Cardiac fibroblast (primary cell): ENCODE results near the gene ARHGEF26.
A peak's percentile ranks its signal among the peaks of the same experiment; 100 is the strongest.

ENCODE experiments used
- DNase-seq, 2 donors: peaks; one replicate each; pipeline versions ENCODE4 v3.0.0 to v3.0.0-alpha.2; 2010; ENCODE audit warnings: low read depth in 2 of 2
- H3K4me3 ChIP-seq, 2 donors: replicated peaks in 1 of 2; 1 replicate in 1 of 2; 2 replicates in 1 of 2; pipeline ENCODE4 v1.5.1; 2011; ENCODE audit warnings: low read depth in 2 of 2, low read length in 2 of 2, mild to moderate bottlenecking in 2 of 2, moderate library complexity in 1 of 2
- CTCF ChIP-seq: IDR thresholded peaks from one replicate; pipeline ENCODE4 v1.5.1; 2011; ENCODE audit warnings: low read depth, mild to moderate bottlenecking, low read length, inconsistent platforms

ARHGEF26 gene

GRCh38 chr3:154148541-154148940 is 27.4 kb downstream of the ARHGEF26 start:
- no peak for TF ChIP-seq CTCF
- H3K4me3 ChIP-seq: no peak overlapping the region
- DNase-seq: peak in 1 of 2 donors; percentile 13

GRCh38 chr3:154149286-154149685 is 28.1 kb downstream of the ARHGEF26 start:
- no peak overlapping the region for H3K4me3 ChIP-seq
- DNase-seq: no peak
- TF ChIP-seq CTCF: no peak

- no peak for TF ChIP-seq CTCF
- DNase-seq: peak; percentile 63 to 72
Measured at GRCh38 chr3:154151969-154152368, 30.8 kb downstream of the ARHGEF26 start.

GRCh38 chr3:154152741-154153140 is 31.6 kb downstream of the ARHGEF26 start:
- peak in 1 of 2 donors; percentile 31 for DNase-seq
- TF ChIP-seq CTCF: no peak

More at GRCh38 chr3:154151969-154152368, 30.8 kb downstream of the ARHGEF26 start:
- no peak overlapping the region for H3K4me3 ChIP-seq

GRCh38 chr3:154156530-154156929 is 35.3 kb downstream of the ARHGEF26 start:
- DNase-seq: no peak
- H3K4me3 ChIP-seq: no peak overlapping the region
- no peak for TF ChIP-seq CTCF

More at GRCh38 chr3:154152741-154153140, 31.6 kb downstream of the ARHGEF26 start:
- no peak overlapping the region for H3K4me3 ChIP-seq

- no peak for TF ChIP-seq CTCF
- no peak overlapping the region for H3K4me3 ChIP-seq
- DNase-seq: peak in 1 of 2 donors; percentile 24
Measured at GRCh38 chr3:154161806-154162205, 40.6 kb downstream of the ARHGEF26 start.

GRCh38 chr3:154164387-154164786 is 43.2 kb downstream of the ARHGEF26 start:
- TF ChIP-seq CTCF: no peak
- H3K4me3 ChIP-seq: no peak overlapping the region

More at GRCh38 chr3:154164387-154164786, 43.2 kb downstream of the ARHGEF26 start:
- no peak for DNase-seq
